ENCODE measurements around the gene BZW2. TPM values are rescaled to one million over a fixed set of nuclear protein-coding genes. Genes with fewer than 3 reads are reported as not detected.
A peak's percentile ranks its signal among the peaks of the same experiment; 100 is the strongest.

Gene BZW2
- total and polyA plus RNA-seq, 2 of the 13 experiments (the other 11 are each of a cell fraction or from before 2014, with no cell fraction given), result 21.8 to 95.2 TPM

- no peak for TF ChIP-seq UBTF (CRISPR knock-in tag; IDR thresholded peaks at IDR 0.05)
- TF ChIP-seq ZNF772 (CRISPR knock-in tag; IDR thresholded peaks at IDR 0.05), result no peak
These were observed 7.4 kb upstream of the BZW2 start (continued) for GRCh38 chr7:16638282-16639280.

GRCh38 chr7:16644157-16644556 is 1.8 kb upstream of the BZW2 start:
- no peak for DNase-seq (ENCODE audit: low spot score)
- peaks cover 46% of the 10 kb centered on the region for H3K4me1 ChIP-seq (ENCODE audit: insufficient read depth, low read length)
- ChIA-PET POLR2A (no interaction called here), CTCF (ENCODE audit: low intra/inter-chr PET ratio, low total read pairs) (no interaction called here)
- peaks cover 59% of the 10 kb centered on the region for H3K79me2 ChIP-seq (ENCODE audit: insufficient read depth, low read length)
- FAIRE-seq, result no peak
- no peaks in the 10 kb centered on the region; a peak in 1 of 5 replicates for H3K27me3 ChIP-seq (ENCODE audit: control insufficient read depth in 1 of 2, insufficient read depth in 2 of 2, low read length in 2 of 2)
- 0 out of 2 replicates have a peak, but pooled peaks have one; percentile 25 for TF ChIP-seq TMF1 (CRISPR knock-in tag; IDR thresholded peaks at IDR 0.05; ENCODE audit: low read depth)
- 0 out of 2 replicates have a peak, but pooled peaks have one; percentile 4 for TF ChIP-seq KLF11 (CRISPR knock-in tag; IDR thresholded peaks at IDR 0.05)
- TF ChIP-seq TOPORS (CRISPR knock-in tag; IDR thresholded peaks at IDR 0.05), result no peak
- TF ChIP-seq HNRNPL (IDR thresholded peaks at IDR 0.05; ENCODE audit: low read depth, low read length), result 0 out of 2 replicates have a peak, but pooled peaks have one; percentile 1
- no peak for TF ChIP-seq CSRNP1 (CRISPR knock-in tag; IDR thresholded peaks at IDR 0.05)
- no peak for TF ChIP-seq SIN3A (IDR thresholded peaks at IDR 0.05; ENCODE audit: borderline replicate concordance, low read depth, low read length)
- TF ChIP-seq SMC3 (IDR thresholded peaks at IDR 0.05; ENCODE audit: low read length), result no peak
- 0 out of 2 replicates have a peak, but pooled peaks have one; percentile 19 for TF ChIP-seq IRX3 (CRISPR knock-in tag; IDR thresholded peaks at IDR 0.05; ENCODE audit: borderline replicate concordance, low read depth)
- TF ChIP-seq ZNF337 (CRISPR knock-in tag; IDR thresholded peaks at IDR 0.05; ENCODE audit: borderline replicate concordance, low read depth), result 0 out of 2 replicates have a peak, but pooled peaks have one; percentile 42
- H4K20me1 ChIP-seq (ENCODE audit: insufficient read depth, low read length), result peaks cover 15% of the 10 kb centered on the region; the same call in 1 of the 2 replicates
- no TSS peak for BruUV-seq (replicated peaks)
- H3K27ac ChIP-seq (ENCODE audit: extremely low read length, insufficient read depth, low read length), result peak overlapping the region; percentile 86
- H2AFZ ChIP-seq (ENCODE audit: low read length), result no peak overlapping the region
- intact Hi-C loops (cut with micrococcal nuclease; ENCODE audit: unreplicated experiment) (no loop called here), in situ Hi-C loops (cut with HindIII; ENCODE audit: extremely low pct_ligation_motif_present, low pct_unique_long_range_greater_than_20kb) (no loop called here)
- H3K4me3 ChIP-seq (replicated peaks in 1 of 3; ENCODE audit: insufficient read depth in 1 of 3, low read depth in 2 of 3, low read length in 3 of 3), result peak overlapping the region; percentile 87 to 92 (median 90)
- H3K36me3 ChIP-seq (replicated peaks in 1 of 2; ENCODE audit: control insufficient read depth in 1 of 2, insufficient read depth in 2 of 2, low read length in 2 of 2), result peaks cover 0 to 5% of the 10 kb centered on the region in 2 experiments; a peak in 2 of 5 replicates
- peak overlapping the region; percentile 82 for H3K9ac ChIP-seq (ENCODE audit: insufficient read depth, low read depth, low read length)
- WGBS (ENCODE audit: low lambda C conversion rate), result 35% methylated on average over 4 of the region's 4 CpGs
- no peak for ATAC-seq
- no peaks in the 10 kb centered on the region for H3K9me3 ChIP-seq (ENCODE audit: low read length)
- peak overlapping the region; percentile 79 for H3K4me2 ChIP-seq (ENCODE audit: low read depth, low read length)
